Neural progenitor cell (in vitro differentiated cells): ENCODE data around the gene P2RX5.

Source experiments
- EZH2 ChIP-seq: fragments of 200-600 bp; sonication (generic); IDR thresholded peaks from 2 replicates; pipeline ENCODE4 v1.6.1; 2017; ENCODE audit warnings: antibody characterized with exemption, mild to moderate bottlenecking, moderate library complexity
- TF ChIP-seq, protein P1 (sequence below): fragments of 200-600 bp; sonication (generic); IDR thresholded peaks from 2 replicates; pipeline ENCODE4 v1.5.1; 2017; ENCODE audit warnings: antibody characterized with exemption, mild to moderate bottlenecking

- TF ChIP-seq, protein P1, sequence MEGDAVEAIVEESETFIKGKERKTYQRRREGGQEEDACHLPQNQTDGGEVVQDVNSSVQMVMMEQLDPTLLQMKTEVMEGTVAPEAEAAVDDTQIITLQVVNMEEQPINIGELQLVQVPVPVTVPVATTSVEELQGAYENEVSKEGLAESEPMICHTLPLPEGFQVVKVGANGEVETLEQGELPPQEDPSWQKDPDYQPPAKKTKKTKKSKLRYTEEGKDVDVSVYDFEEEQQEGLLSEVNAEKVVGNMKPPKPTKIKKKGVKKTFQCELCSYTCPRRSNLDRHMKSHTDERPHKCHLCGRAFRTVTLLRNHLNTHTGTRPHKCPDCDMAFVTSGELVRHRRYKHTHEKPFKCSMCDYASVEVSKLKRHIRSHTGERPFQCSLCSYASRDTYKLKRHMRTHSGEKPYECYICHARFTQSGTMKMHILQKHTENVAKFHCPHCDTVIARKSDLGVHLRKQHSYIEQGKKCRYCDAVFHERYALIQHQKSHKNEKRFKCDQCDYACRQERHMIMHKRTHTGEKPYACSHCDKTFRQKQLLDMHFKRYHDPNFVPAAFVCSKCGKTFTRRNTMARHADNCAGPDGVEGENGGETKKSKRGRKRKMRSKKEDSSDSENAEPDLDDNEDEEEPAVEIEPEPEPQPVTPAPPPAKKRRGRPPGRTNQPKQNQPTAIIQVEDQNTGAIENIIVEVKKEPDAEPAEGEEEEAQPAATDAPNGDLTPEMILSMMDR = no peak
- TF ChIP-seq EZH2 = no peak
Observed at GRCh38 chr17:3679531-3680126, 16.3 kb downstream of the P2RX5 start.
